ENCODE results near the gene SAMM50.

The SAMM50 gene

GRCh38 chr22:44033287-44033686 lies 78.0 kb downstream of the SAMM50 start:
- DNase-seq: no peak

DNA sequence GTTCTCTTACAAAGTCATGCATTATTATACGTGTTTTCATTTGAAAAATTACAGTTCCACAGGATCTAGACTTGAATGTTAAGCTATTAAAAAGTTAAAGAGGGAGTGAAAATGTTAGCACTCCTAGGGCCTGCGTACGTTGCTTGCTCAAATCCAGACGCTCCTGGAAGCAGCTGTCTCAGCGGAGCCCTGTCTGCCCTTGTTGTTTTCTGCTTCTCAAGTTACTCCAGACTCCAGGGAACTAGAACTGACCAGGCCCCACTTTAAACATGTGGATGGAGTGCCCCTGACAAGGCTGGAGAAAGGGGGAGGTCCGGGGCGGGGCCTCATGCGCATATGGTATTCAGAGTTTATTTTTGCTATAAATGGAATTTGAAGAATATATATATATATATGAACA lies 78.5 kb downstream of the SAMM50 start:
- peak; percentile 58 for DNase-seq

GRCh38 chr22:44037519-44038375 lies 82.5 kb downstream of the SAMM50 start:
- DNase-seq: no peak

- DNase-seq: no peak
Observed at GRCh38 chr22:44039566-44040171, 84.4 kb downstream of the SAMM50 start.

DNA sequence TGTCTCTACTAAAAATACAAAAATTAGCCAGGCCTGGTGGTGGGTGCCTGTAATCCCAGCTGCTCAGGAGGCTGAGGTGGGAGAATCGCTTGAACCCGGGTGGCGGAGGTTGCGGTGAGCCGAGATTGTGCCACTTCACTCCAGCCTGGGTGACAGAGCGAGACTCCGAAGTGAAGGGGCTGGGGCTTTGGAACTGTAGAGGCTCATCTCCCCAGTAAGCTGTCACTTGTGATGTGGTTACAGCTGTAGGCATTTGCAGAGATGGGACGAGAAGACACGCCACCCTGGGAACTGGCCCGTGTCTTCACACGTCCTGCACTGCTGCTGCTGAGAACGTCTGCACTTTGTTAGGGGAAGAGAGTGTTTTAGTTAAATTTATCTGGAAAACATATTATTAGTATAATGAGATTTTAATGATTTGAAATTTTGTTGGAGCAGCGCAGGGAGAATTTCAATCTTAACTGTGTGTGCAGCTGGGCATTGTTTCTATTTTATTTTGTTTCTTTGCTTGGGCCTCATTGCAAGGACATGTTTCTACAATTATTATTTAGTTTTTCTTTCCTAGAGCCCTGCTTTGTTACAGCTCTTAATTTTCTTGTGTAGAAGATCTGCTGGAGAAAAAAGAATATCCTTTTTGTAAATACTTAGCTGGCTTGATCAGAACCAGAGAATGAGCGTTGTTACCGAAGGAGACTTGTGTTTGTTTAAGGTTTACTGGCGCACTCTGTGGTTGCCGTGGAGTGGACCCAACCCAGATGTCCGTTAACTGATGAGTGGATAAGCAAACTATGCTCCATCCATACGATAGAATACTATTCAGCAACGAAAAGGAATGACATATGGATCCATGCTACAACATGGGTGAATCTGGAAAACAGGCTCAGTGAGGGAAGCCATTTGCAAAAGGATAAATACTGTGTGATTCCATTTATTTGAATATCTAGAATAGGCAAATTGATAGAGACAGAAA lies 87.3 kb downstream of the SAMM50 start:
- DNase-seq: no peak

GRCh38 chr22:44045145-44045544 lies 89.9 kb downstream of the SAMM50 start:
- no peak for DNase-seq

Data from NCI-H510A (cell line).